Trophoblast cell (in vitro differentiated cells and primary cell): ENCODE data around the gene ZIC4.

Source experiments
- DNase-seq, 2 donors: peaks; one replicate each; pipeline ENCODE4 v3.0.0-alpha.2; 2016
- H2AFZ ChIP-seq: 2 replicates; pipeline ENCODE4 v1.6.1; 2013; ENCODE audit warnings: low read length, moderate library complexity, mild to moderate bottlenecking; ENCODE audit not compliant: insufficient read depth, poor library complexity
- H2AK5ac ChIP-seq: 2 replicates; pipeline ENCODE4 v1.6.1; 2013; ENCODE audit warnings: mild to moderate bottlenecking, low read length
- H2BK120ac ChIP-seq: 2 replicates; pipeline ENCODE4 v1.6.1; 2013; ENCODE audit warnings: low read length, mild to moderate bottlenecking, moderate library complexity; ENCODE audit not compliant: insufficient read depth, poor library complexity
- H2BK12ac ChIP-seq: 2 replicates; pipeline ENCODE4 v1.6.1; 2013; ENCODE audit warnings: mild to moderate bottlenecking, low read length, moderate library complexity
- H2BK5ac ChIP-seq: 2 replicates; pipeline ENCODE4 v1.6.1; 2013; ENCODE audit warnings: low read length, low read depth, moderate library complexity, mild to moderate bottlenecking; ENCODE audit not compliant: poor library complexity
- H3K14ac ChIP-seq: 2 replicates; pipeline ENCODE4 v1.6.1; 2013; ENCODE audit warnings: mild to moderate bottlenecking, low read length
- H3K18ac ChIP-seq: 2 replicates; pipeline ENCODE4 v1.6.1; 2013; ENCODE audit warnings: mild to moderate bottlenecking, low read length
- H3K23ac ChIP-seq: 2 replicates; pipeline ENCODE4 v1.6.1; 2013; ENCODE audit warnings: low read length
- H3K27ac ChIP-seq: 2 replicates; pipeline ENCODE4 v1.5.1; 2013; ENCODE audit warnings: low read depth, mild to moderate bottlenecking, inconsistent platforms, low read length, moderate library complexity
- H3K27me3 ChIP-seq: 2 replicates; pipeline ENCODE4 v1.6.1; 2013; ENCODE audit warnings: inconsistent platforms, mild to moderate bottlenecking, low read length, moderate library complexity; ENCODE audit not compliant: insufficient read depth
- H3K36me3 ChIP-seq, 2 experiments: 1 replicate in 1 of 2; 2 replicates in 1 of 2; pipeline ENCODE4 v1.6.1; 2013; ENCODE audit warnings: low read length in 2 of 2, mild to moderate bottlenecking in 2 of 2, moderate library complexity in 1 of 2; ENCODE audit not compliant: insufficient read depth in 2 of 2, control insufficient read depth in 1 of 2
- H3K4ac ChIP-seq: 2 replicates; pipeline ENCODE4 v1.6.1; 2013; ENCODE audit warnings: low read depth, mild to moderate bottlenecking, low read length, moderate library complexity
- H3K4me1 ChIP-seq, 2 experiments: 1 replicate in 1 of 2; 2 replicates in 1 of 2; pipeline ENCODE4 v1.6.1; 2013; ENCODE audit warnings: low read length in 2 of 2, mild to moderate bottlenecking in 2 of 2, moderate library complexity in 1 of 2; ENCODE audit not compliant: insufficient read depth in 2 of 2, control insufficient read depth in 1 of 2
- H3K4me2 ChIP-seq: 2 replicates; pipeline ENCODE4 v1.6.1; 2013; ENCODE audit warnings: inconsistent platforms, mild to moderate bottlenecking, low read length, moderate library complexity
- H3K4me3 ChIP-seq: 2 replicates; pipeline ENCODE4 v1.5.1; 2013; ENCODE audit warnings: mild to moderate bottlenecking, low read depth, low read length, inconsistent platforms
- H3K79me1 ChIP-seq: one replicate; pipeline ENCODE4 v1.6.1; 2013; ENCODE audit warnings: low read length
- H3K79me2 ChIP-seq: 2 replicates; pipeline ENCODE4 v1.6.1; 2013; ENCODE audit warnings: low read length, mild to moderate bottlenecking; ENCODE audit not compliant: control insufficient read depth, insufficient read depth, poor library complexity
- H3K9ac ChIP-seq: 2 replicates; pipeline ENCODE4 v1.6.1; 2013; ENCODE audit warnings: mild to moderate bottlenecking, low read length
- H3K9me3 ChIP-seq: 2 replicates; pipeline ENCODE4 v1.6.1; 2013; ENCODE audit warnings: low read depth, mild to moderate bottlenecking, control low read depth, inconsistent platforms, low read length; ENCODE audit not compliant: insufficient read depth
- H4K12ac ChIP-seq: 2 replicates; pipeline ENCODE4 v1.6.1; 2013; ENCODE audit warnings: low read depth, mild to moderate bottlenecking, low read length, moderate library complexity
- H4K8ac ChIP-seq: 2 replicates; pipeline ENCODE4 v1.6.1; 2013; ENCODE audit warnings: low read depth, mild to moderate bottlenecking, low read length, moderate library complexity
- H4K91ac ChIP-seq: one replicate; pipeline ENCODE4 v1.6.1; 2013; ENCODE audit warnings: low read depth, mild to moderate bottlenecking, low read length, moderate library complexity
- WGBS: extraction: QIAGEN DNeasy Blood & Tissue Kit; methylation state at CpG from one replicate; pipeline ENCODE4 v1.1.7; 2013; ENCODE audit warnings: missing lambda C conversion rate; ENCODE audit not compliant: insufficient read length, insufficient coverage; ENCODE audit errors: extremely low coverage; 5-methylcytosine and 5-hydroxymethylcytosine counted together

The ZIC4 gene

GRCh38 chr3:147394884-147395225 lies 11.5 kb downstream of the ZIC4 start:
- H3K4me2 ChIP-seq, result no peak overlapping the region
- H2BK5ac ChIP-seq, result no peak overlapping the region
- no peak overlapping the region for H2BK12ac ChIP-seq
- no peak overlapping the region for H3K27ac ChIP-seq
- H3K9me3 ChIP-seq, result peaks cover 12% of the 10 kb centered on the region
- no CpG with 5 or more reads among the region's 5 CpGs for WGBS
- H3K18ac ChIP-seq, result no peak overlapping the region
- peaks cover 2% of the 10 kb centered on the region for H3K79me1 ChIP-seq
- no peak overlapping the region for H3K9ac ChIP-seq
- H4K12ac ChIP-seq, result no peak overlapping the region
- H2BK120ac ChIP-seq, result no peak overlapping the region
- no peaks in the 10 kb centered on the region for H3K79me2 ChIP-seq
- peaks cover 82% of the 10 kb centered on the region for H3K27me3 ChIP-seq
- no peak overlapping the region for H3K4ac ChIP-seq
- peaks cover 9 to 19% of the 10 kb centered on the region in 2 experiments for H3K4me1 ChIP-seq
- H3K36me3 ChIP-seq, result no peaks in the 10 kb centered on the region
- no peak overlapping the region for H2AK5ac ChIP-seq
- H4K91ac ChIP-seq, result no peak overlapping the region
- H3K23ac ChIP-seq, result no peak overlapping the region
- H3K14ac ChIP-seq, result no peak overlapping the region
- no peak overlapping the region for H3K4me3 ChIP-seq
- H4K8ac ChIP-seq, result no peak overlapping the region
- no peak for DNase-seq
- no peak overlapping the region for H2AFZ ChIP-seq

- Histone ChIP-seq H3K14ac (no peak overlapping the region), H2AK5ac (no peak overlapping the region), H3K79me2 (no peaks in the 10 kb centered on the region), H3K27me3 (peaks cover 88% of the 10 kb centered on the region), H2BK120ac (no peak overlapping the region), H3K4me2 (peak overlapping the region; percentile 81), H3K27ac (no peak overlapping the region), H4K12ac (no peak overlapping the region), H4K8ac (no peak overlapping the region), H2AFZ (no peak overlapping the region), H2BK12ac (no peak overlapping the region), H3K4ac (no peak overlapping the region), H3K9me3 (peaks cover 14% of the 10 kb centered on the region), H3K4me1 (peaks cover 9 to 19% of the 10 kb centered on the region in 2 experiments), H3K23ac (no peak overlapping the region), H3K18ac (no peak overlapping the region), H4K91ac (no peak overlapping the region), H3K9ac (no peak overlapping the region), H3K79me1 (peaks cover 2% of the 10 kb centered on the region), H3K36me3 (no peaks in the 10 kb centered on the region), H3K4me3 (peak overlapping the region; percentile 61), H2BK5ac (no peak overlapping the region)
- no peak for DNase-seq
- WGBS, result no CpG with 5 or more reads among the region's 31 CpGs
Measured at GRCh38 chr3:147393943-147394883, 12.1 kb downstream of the ZIC4 start.

- H3K4me2 ChIP-seq, result peak overlapping the region; percentile 81
- no CpG with 5 or more reads among the region's 54 CpGs for WGBS
Measured at GRCh38 chr3:147393261-147393942, 12.9 kb downstream of the ZIC4 start.

GRCh38 chr3:147392625-147392946 lies 13.8 kb downstream of the ZIC4 start:
- Histone ChIP-seq H3K27ac (no peak overlapping the region), H3K4me1 (peaks cover 9 to 19% of the 10 kb centered on the region in 2 experiments), H3K27me3 (peaks cover 90% of the 10 kb centered on the region), H2AFZ (no peak overlapping the region), H3K9me3 (peaks cover 14% of the 10 kb centered on the region), H3K9ac (no peak overlapping the region), H3K79me2 (no peaks in the 10 kb centered on the region), H3K14ac (no peak overlapping the region), H2BK5ac (no peak overlapping the region), H3K79me1 (peaks cover 2% of the 10 kb centered on the region), H3K4ac (no peak overlapping the region), H3K23ac (no peak overlapping the region), H3K4me2 (peak overlapping the region; percentile 81), H3K4me3 (no peak overlapping the region), H4K12ac (no peak overlapping the region), H3K18ac (no peak overlapping the region), H2BK120ac (no peak overlapping the region), H3K36me3 (no peaks in the 10 kb centered on the region), H2AK5ac (no peak overlapping the region), H2BK12ac (no peak overlapping the region), H4K91ac (no peak overlapping the region), H4K8ac (peak overlapping the region; percentile 61)
- no CpG with 5 or more reads among the region's 15 CpGs for WGBS
- DNase-seq, result no peak

More at GRCh38 chr3:147393261-147393942, 12.9 kb downstream of the ZIC4 start:
- no peak overlapping the region for H4K12ac ChIP-seq
- peak overlapping the region; percentile 4 for H2BK120ac ChIP-seq
- H3K14ac ChIP-seq, result no peak overlapping the region
- H3K4ac ChIP-seq, result no peak overlapping the region
- no peak for DNase-seq
- H3K9me3 ChIP-seq, result peaks cover 14% of the 10 kb centered on the region
- H3K27me3 ChIP-seq, result peaks cover 90% of the 10 kb centered on the region
- H3K27ac ChIP-seq, result no peak overlapping the region
- H2BK5ac ChIP-seq, result no peak overlapping the region
- H4K91ac ChIP-seq, result no peak overlapping the region
- no peaks in the 10 kb centered on the region for H3K79me2 ChIP-seq
- peak overlapping the region; percentile 38 for H2AFZ ChIP-seq
- H3K23ac ChIP-seq, result no peak overlapping the region
- no peak overlapping the region for H2BK12ac ChIP-seq
- H3K9ac ChIP-seq, result no peak overlapping the region
- H3K18ac ChIP-seq, result no peak overlapping the region
- H3K36me3 ChIP-seq, result no peaks in the 10 kb centered on the region
- H3K4me1 ChIP-seq, result peaks cover 9 to 19% of the 10 kb centered on the region in 2 experiments
- no peak overlapping the region for H2AK5ac ChIP-seq
- H3K4me3 ChIP-seq, result peak overlapping the region; percentile 61
- peaks cover 2% of the 10 kb centered on the region for H3K79me1 ChIP-seq
- H4K8ac ChIP-seq, result peak overlapping the region; percentile 22
